ENCODE results near the gene TNFRSF13B.
A peak's percentile ranks its signal among the peaks of the same experiment; 100 is the strongest.

TNFRSF13B gene

DNA sequence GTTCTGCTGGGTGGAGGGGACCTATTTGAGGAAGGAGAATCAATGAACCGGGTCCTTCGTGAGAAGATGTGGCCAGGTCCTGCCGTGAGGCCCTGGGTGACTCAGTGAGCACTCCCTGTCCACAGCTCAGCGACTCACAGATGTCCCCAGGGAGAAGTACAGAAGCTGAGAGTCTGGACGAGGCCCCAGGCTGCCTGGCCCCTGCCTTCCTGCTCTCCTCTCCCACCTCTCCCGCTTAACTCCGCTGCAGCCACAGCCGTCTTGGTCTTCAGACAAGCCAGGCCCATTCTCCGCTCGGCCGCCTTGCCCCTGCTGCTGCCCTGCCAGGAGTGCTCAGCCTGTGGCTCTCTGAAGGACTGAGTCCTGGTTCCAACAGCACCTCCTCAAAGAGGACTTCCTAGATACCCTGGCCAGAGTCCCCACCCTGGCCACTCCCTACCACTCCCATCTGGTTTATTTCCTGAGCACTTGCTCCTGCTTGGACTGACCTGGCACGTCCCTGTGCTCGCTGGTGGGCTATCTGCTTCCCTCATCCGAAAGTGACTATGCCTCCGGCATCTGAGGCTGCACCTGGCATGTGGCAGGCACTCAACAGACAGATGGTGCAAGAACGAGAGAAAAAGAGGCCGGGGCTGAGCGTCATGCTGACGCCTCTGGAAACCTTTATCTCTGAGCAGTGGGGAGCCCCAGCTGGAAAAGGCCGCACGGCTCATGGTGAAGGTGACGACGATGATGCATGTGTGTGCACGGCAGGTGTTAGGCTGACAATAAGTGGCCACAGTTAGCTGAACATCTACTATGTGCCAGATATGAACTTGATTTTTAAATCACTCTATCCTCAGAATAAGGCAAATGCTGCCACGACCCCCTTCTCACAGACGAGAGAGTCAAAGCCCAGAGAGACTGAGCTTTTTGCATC lies 9.2 kb upstream of the TNFRSF13B start:
- TF ChIP-seq, protein P1, sequence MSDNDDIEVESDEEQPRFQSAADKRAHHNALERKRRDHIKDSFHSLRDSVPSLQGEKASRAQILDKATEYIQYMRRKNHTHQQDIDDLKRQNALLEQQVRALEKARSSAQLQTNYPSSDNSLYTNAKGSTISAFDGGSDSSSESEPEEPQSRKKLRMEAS (IDR thresholded peaks at IDR 0.05), result no peak
- TF ChIP-seq CREB1 (IDR thresholded peaks at IDR 0.05; ENCODE audit: low read depth) (no peak), TEAD4 (IDR thresholded peaks at IDR 0.05) (no peak), FOXM1 (IDR thresholded peaks at IDR 0.05; ENCODE audit: borderline replicate concordance, low read depth) (no peak), EP300 (IDR thresholded peaks at IDR 0.05; ENCODE audit: borderline replicate concordance) (no peak), EGR1 (IDR thresholded peaks at IDR 0.05) (no peak), TCF12 (IDR thresholded peaks at IDR 0.05; ENCODE audit: low read depth) (no peak), NFIC (IDR thresholded peaks at IDR 0.05) (no peak), CEBPB (IDR thresholded peaks at IDR 0.05) (no peak), YY1 (IDR thresholded peaks at IDR 0.05; ENCODE audit: low read depth) (no peak), TAF1 (IDR thresholded peaks at IDR 0.05; ENCODE audit: low read depth) (no peak), ZBTB7A (IDR thresholded peaks at IDR 0.05; ENCODE audit: low read depth) (no peak)
- TF ChIP-seq, protein P2, sequence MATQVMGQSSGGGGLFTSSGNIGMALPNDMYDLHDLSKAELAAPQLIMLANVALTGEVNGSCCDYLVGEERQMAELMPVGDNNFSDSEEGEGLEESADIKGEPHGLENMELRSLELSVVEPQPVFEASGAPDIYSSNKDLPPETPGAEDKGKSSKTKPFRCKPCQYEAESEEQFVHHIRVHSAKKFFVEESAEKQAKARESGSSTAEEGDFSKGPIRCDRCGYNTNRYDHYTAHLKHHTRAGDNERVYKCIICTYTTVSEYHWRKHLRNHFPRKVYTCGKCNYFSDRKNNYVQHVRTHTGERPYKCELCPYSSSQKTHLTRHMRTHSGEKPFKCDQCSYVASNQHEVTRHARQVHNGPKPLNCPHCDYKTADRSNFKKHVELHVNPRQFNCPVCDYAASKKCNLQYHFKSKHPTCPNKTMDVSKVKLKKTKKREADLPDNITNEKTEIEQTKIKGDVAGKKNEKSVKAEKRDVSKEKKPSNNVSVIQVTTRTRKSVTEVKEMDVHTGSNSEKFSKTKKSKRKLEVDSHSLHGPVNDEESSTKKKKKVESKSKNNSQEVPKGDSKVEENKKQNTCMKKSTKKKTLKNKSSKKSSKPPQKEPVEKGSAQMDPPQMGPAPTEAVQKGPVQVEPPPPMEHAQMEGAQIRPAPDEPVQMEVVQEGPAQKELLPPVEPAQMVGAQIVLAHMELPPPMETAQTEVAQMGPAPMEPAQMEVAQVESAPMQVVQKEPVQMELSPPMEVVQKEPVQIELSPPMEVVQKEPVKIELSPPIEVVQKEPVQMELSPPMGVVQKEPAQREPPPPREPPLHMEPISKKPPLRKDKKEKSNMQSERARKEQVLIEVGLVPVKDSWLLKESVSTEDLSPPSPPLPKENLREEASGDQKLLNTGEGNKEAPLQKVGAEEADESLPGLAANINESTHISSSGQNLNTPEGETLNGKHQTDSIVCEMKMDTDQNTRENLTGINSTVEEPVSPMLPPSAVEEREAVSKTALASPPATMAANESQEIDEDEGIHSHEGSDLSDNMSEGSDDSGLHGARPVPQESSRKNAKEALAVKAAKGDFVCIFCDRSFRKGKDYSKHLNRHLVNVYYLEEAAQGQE (IDR thresholded peaks at IDR 0.05; ENCODE audit: low read depth), result no peak

- TF ChIP-seq CEBPB (IDR thresholded peaks at IDR 0.05), result no peak
- TF ChIP-seq TAF1 (IDR thresholded peaks at IDR 0.05; ENCODE audit: low read depth), result no peak
- TF ChIP-seq RAD21 (IDR thresholded peaks at IDR 0.05; ENCODE audit: low read depth), result no peak
- TF ChIP-seq, protein P1 (IDR thresholded peaks at IDR 0.05), result no peak
- no peak for TF ChIP-seq ZBTB7A (IDR thresholded peaks at IDR 0.05; ENCODE audit: low read depth)
- TF ChIP-seq TCF12 (IDR thresholded peaks at IDR 0.05; ENCODE audit: low read depth), result no peak
- no peak for TF ChIP-seq EP300 (IDR thresholded peaks at IDR 0.05; ENCODE audit: borderline replicate concordance)
These were observed 8.1 kb upstream of the TNFRSF13B start for GRCh38 chr17:16980061-16980460.

DNA sequence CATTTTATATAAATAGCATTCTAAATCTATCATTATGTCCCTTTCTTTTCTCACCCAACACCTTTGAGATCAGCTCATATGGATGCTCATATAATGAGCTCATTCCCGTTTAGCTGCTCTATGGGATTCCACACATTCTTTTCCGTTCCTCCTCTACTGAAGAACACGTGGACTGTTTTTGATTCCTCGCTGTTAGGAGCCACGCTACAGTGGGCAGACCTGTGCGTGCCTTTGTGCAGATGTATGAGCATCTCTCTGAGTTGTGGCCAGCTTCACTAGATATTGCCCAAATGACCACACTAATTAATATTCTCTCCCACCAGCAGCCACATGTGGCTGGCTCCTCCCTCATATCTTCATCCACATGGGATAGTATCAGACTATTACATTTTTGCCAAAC lies 6.0 kb upstream of the TNFRSF13B start:
- peak; percentile 80 for TF ChIP-seq TEAD4 (IDR thresholded peaks at IDR 0.05)
- TF ChIP-seq, protein P1 (IDR thresholded peaks at IDR 0.05), result peak; percentile 64
- peak; percentile 53; the same call in 1 of the 2 replicates for TF ChIP-seq USF1 (IDR thresholded peaks at IDR 0.05)
- TF ChIP-seq CEBPB (IDR thresholded peaks at IDR 0.05), result no peak

GRCh38 chr17:16976725-16977550 lies 5.0 kb upstream of the TNFRSF13B start:
- TF ChIP-seq TEAD4 (IDR thresholded peaks at IDR 0.05) (no peak), EGR1 (IDR thresholded peaks at IDR 0.05) (no peak), YY1 (IDR thresholded peaks at IDR 0.05; ENCODE audit: low read depth) (no peak), EP300 (IDR thresholded peaks at IDR 0.05; ENCODE audit: borderline replicate concordance) (no peak), FOXM1 (IDR thresholded peaks at IDR 0.05; ENCODE audit: borderline replicate concordance, low read depth) (no peak), CEBPB (IDR thresholded peaks at IDR 0.05) (no peak), TAF1 (IDR thresholded peaks at IDR 0.05; ENCODE audit: low read depth) (no peak), USF1 (IDR thresholded peaks at IDR 0.05) (no peak), NFIC (IDR thresholded peaks at IDR 0.05) (no peak), ZBTB7A (IDR thresholded peaks at IDR 0.05; ENCODE audit: low read depth) (no peak), TCF12 (IDR thresholded peaks at IDR 0.05; ENCODE audit: low read depth) (no peak), CREB1 (IDR thresholded peaks at IDR 0.05; ENCODE audit: low read depth) (no peak), RAD21 (IDR thresholded peaks at IDR 0.05; ENCODE audit: low read depth) (no peak)
- TF ChIP-seq, protein P1 (IDR thresholded peaks at IDR 0.05), result no peak
- TF ChIP-seq, protein P2 (IDR thresholded peaks at IDR 0.05; ENCODE audit: low read depth), result no peak

Measured in Ishikawa (cell line).